SW 1271 (cell line): ENCODE data around the gene DDA1.
"Not testable (repeated sequence)": the region's sequence is repeated elsewhere in the genome, so short reads cannot be mapped to it uniquely, and the experiment has no call there.

Source experiments
- DNase-seq, 2 experiments: peaks; one replicate each; lab custom pipeline; 2025; lab: John Stamatoyannopoulos, UW

The DDA1 gene

GRCh38 chr19:17289489-17289888 lies 19.9 kb upstream of the DDA1 start:
- peak in 1 of 2 experiments; percentile 10 for DNase-seq

DNA sequence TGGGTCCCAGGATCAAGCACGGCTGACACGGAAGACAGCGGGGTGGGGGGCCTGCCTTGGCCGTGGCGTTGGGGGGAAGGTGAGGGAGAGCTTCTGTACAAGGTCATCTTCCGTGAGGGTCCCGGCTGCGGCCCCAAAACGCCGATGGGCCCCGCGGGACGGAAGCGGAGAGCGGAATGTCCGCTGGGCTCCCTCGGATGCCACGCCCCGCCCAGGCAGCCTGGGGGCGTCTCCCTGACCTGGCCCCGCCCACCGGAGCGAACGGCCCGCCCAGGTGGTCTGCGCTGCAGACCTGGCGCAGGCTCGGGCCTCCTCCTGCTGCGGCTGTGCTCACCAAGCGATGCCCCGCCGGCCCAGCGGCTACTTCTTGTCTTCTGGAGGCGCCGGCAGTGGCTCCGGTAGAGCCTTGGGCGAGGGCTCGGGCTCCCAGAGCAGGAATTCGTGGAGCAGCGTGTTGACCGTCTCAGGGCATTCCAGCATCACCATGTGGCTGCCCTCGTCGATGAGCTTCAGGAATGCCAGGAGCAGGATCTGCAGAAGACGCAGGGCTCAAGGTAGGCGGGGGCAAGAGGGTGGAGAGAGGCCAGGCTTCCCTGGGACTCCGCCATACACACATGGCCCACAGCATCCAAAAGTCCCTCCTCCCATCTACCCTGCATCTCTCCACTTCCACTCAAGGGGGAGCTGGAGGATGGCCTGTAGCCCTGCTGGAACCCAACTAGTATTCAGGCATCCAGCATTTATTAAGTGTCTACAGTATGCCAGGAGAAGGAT lies 16.9 kb upstream of the DDA1 start:
- DNase-seq, result peak in 1 of 2 experiments; percentile 16

- no peak for DNase-seq
These were observed 15.8 kb upstream of the DDA1 start for GRCh38 chr19:17293605-17294004.

- DNase-seq, result no peak
These were observed 15.1 kb upstream of the DDA1 start for GRCh38 chr19:17294051-17294891.

- DNase-seq, result not testable (repeated sequence)
These were observed 13.8 kb upstream of the DDA1 start for GRCh38 chr19:17295551-17295950.

DNA sequence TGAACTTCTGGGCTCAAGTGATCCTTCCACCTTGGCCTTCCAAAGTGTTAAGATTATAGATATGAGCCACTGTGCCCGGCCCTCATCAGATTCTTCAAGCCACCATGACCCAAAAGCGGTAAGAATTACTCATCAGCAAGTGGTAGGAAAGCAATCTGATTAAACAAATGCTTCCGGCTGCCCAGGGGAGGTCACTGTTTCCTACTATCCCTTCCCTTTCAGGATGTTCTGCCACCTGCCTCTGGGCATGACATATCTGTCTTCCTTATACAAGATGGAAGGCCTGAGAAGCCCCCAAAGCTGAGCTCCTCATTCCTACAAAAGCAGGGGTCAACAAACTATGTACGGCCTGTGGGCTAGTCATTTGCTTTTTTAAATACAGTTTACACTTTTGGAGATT lies 13.1 kb upstream of the DDA1 start:
- peak in 1 of 2 experiments; percentile 61 for DNase-seq

GRCh38 chr19:17296976-17297375 lies 12.4 kb upstream of the DDA1 start:
- peak in 1 of 2 experiments; percentile 11 for DNase-seq

DNA sequence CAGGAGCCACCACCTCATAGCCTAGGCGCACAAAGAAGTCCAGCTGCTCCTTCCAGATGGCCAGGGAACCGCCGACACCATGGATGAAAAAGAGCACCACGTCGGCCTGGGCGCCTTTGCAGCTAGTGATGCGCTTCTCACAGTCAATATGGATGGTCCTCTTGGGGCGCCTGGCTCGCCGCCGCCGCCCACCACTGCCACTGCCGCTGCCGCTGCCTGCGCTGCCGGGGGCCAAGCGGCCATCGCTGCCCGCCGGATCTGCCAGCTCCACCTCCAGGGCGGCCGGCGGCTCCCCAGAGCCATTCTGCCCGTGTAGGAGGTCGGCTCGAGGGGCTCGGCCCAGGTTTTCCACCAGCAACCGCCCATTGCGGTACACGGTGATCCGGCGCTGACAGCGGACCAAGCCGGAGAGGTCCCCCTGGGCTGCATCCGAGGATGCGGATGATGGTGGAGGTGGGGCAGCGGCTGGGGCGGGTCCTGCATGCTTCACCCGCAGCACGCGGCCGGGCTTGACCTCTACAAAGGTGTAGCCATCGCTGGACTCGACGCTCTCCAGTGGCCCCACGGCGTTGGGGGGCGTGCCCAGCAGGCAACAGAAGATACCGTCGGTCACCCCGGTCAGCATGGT lies 8.3 kb upstream of the DDA1 start:
- no peak for DNase-seq

- no peak for DNase-seq
These were observed 6.8 kb upstream of the DDA1 start for GRCh38 chr19:17302391-17303166.

DNA sequence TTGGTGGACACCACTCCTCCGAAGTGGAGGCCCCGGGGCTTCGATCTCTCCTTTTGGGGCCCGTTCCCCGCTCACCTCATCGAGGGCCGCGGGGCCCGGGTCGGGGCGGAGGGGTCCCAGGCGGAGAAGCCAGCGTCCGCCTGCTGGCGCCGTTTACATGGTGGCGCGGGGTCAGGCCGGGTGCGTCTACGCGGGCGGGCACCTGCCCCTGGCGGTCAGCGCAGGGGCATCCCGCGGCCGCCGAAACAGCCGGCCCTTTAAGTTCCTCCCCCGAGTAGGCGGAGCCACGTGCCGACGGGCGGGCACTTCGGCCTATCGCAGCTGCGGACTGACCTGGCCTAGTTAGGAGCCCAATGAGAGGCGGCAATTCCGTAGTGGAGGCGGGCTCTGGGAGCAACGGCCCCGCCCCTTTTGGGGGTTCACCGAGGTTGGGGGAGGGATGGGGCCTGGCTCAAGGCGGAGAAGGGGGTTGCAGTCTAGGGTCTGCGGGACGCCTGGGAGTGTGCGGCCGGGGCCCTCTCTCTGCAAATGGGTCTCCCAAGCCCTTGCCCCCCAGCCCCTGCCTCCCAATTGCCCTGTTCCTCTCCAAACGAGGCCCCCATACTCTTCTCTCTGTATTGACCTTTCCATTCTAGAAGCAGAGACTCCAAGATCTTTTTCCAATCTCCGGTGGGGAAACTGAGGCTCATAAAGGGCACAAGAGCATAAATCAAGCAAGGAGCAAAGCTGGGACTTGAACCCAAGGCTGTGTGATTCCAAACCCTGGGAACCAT lies 6.0 kb upstream of the DDA1 start, which contains the start of gene ABHD8:
Gene ABHD8, minus strand, starts transcription at position 259 of the 773 bp plus-strand sequence. CDS start 1,809 bp downstream, outside the sequence.
- peak; percentile 86 to 93 for DNase-seq

DNA sequence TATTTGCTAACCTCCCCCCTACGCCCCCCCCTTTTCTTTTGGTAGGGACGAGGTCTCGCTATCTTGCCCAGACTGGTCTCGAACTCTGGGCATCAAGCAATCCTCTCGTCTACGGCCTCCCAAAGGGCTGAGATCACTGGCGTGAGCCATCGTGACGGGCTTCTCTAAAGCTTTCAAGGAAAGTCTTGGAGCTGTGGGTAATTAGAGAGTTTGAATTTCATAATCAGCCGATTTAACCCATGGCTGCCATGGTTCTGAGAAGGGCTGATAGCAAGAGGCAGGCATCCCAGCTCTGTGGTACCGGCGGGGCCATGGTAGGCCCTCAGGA lies 5.5 kb upstream of the DDA1 start:
- DNase-seq, result no peak

DNA sequence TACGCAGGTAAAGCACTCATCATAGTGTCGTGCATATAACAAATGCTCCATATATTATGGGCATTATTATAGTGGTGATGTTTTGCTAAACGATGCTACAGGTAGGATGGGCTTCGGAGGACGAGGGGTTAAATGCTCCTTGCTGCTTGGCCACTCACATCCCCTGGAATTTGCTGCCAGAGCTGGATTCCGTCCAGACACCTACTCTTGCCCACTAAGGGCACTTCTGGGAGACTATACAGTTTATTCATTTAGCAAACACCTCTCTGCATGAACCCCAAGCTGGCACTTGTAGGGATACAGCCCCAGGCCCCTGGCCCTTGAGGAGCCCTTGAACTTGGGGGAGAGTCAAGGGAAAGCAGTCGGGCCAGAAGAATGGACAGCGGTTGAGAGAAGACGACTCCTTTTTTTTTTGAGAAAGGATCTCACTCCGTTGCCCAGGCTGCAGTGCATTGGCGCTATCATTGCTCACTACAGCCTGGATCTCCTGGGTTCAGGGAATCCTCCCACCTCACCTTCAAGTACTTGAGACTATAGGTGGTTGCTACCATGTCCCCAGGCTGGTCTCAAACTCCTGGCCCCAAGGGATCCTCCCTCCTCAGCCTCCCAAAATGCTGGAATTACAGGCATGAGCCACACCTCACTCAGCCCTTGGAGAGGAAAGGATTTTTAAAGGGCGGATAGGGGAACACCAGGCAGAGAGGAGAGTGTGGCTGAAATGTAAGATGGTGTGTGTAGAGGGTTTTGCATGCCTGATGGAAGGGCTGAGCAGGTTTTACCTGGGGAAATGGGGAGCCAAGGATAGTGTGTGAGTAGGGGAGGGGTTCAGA lies 4.8 kb upstream of the DDA1 start:
- DNase-seq, result no peak

- DNase-seq, result no peak
These were observed 4.2 kb upstream of the DDA1 start for GRCh38 chr19:17305216-17305516.

GRCh38 chr19:17305517-17306284 lies 3.7 kb upstream of the DDA1 start, which contains the start of gene MRPL34:
Gene MRPL34, plus strand, starts transcription at chr19:17305872. Its CDS starts 21 bp downstream, at chr19:17305893.
- DNase-seq, result peak; percentile 98 to 99

DNA sequence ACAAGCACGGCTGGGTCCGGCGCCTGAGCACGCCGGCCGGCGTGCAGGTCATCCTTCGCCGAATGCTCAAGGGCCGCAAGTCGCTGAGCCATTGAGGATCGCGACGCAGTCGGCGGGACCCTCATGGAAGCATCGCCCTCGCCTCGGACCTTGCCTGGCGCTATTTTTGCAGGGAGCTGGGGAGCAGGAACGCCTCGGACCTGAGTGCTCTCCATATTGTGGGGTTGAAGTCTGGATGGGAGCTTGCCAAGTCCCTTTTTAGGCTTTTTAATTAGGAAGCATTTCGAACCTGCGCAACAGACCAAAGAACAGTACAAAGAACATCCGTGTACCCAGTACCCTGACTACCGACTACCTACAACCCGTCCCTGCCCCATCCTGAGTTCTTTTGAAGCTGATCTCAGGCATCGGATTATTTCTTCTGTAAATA lies 3.1 kb upstream of the DDA1 start:
- no peak for DNase-seq

- DNase-seq, result no peak
These were observed 1.4 kb upstream of the DDA1 start for GRCh38 chr19:17307876-17308377.

GRCh38 chr19:17309965-17310461 lies 650 bp downstream of the DDA1 start:
- peak in 1 of 2 experiments; percentile 55 for DNase-seq

DNA sequence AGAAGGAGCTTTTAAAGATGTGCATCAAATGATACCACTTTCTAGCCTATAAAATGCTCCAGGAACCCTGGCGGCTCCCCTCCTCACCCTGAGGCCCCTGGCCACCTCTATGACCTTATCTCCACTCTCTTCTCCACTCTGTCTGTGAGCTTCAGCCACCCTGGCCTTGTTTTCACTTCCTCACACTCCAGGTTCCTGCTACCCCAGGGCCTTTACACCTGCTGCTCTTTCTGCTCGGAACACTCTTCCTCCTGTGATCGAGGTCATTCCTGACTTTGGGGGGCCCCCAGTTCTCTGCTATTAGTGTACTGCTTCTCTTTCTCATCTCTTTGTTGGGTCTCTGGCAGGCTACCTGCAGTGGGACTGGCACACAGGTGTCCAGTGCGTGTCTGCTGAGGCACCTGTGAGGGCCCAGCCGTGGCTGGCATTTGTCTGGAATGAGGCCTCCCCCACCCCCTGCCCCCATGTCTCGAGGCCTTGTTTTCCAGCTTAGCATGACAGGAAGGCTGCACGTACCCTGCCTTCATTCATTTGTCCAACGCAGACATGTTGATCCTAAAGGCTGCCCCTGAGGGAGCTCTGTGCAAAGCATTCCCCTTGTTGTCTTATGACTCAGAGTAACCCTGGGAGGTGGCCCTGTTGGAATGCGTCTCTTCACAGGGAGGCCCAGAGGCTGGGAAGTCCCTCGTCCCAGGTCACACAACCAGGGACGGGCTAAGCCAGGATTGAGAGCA lies 2.3 kb downstream of the DDA1 start:
- peak; percentile 56 to 57 for DNase-seq
